Measurements from ENCODE around the gene TTC7B. TPM values are rescaled to one million over a fixed set of nuclear protein-coding genes. Genes with fewer than 3 reads are reported as not detected.

TTC7B gene
- polyA plus RNA-seq, 1 donor (not counting 4 experiments of a cell fraction or from before 2014, with no cell fraction given), result 21.4 TPM

GRCh38 chr14:90753456-90754005 is 62.7 kb downstream of the TTC7B start:
- DNase-seq (ENCODE audit: low read depth, low spot score), result no peak
- dilution Hi-C loops (cut with MboI; ENCODE audit: extremely low pct_ligation_motif_present, low sequenced_read_pairs), result no loop called here

GRCh38 chr14:90750701-90751100 is 65.5 kb downstream of the TTC7B start:
- Histone ChIP-seq H3K9ac (ENCODE audit: control insufficient read depth, extremely low read depth, insufficient read depth, low read length) (no peak overlapping the region), H2AFZ (ENCODE audit: control insufficient read depth, low read length) (no peak overlapping the region), H3K4me3 (ENCODE audit: control insufficient read depth in 2 of 3, extremely low read depth in 1 of 3, insufficient read depth in 2 of 3, low read depth in 1 of 3, low read length in 3 of 3) (no peak overlapping the region), H3K9me3 (ENCODE audit: control insufficient read depth, low read depth, low read length) (no peaks in the 10 kb centered on the region), H3K9me1 (ENCODE audit: control insufficient read depth, extremely low read depth, insufficient read depth, low read length) (no peaks in the 10 kb centered on the region), H3K79me2 (ENCODE audit: control insufficient read depth, insufficient read depth, low read length) (no peaks in the 10 kb centered on the region), H3K27me3 (ENCODE audit: control insufficient read depth, extremely low read depth, insufficient read depth, low read length) (no peaks in the 10 kb centered on the region), H3K4me2 (ENCODE audit: control insufficient read depth, extremely low read depth, insufficient read depth, low read depth, low read length) (no peak overlapping the region), H4K20me1 (ENCODE audit: control insufficient read depth, extremely low read depth, insufficient read depth, low read length) (no peaks in the 10 kb centered on the region), H3K4me1 (ENCODE audit: control insufficient read depth, extremely low read depth, insufficient read depth, low read length) (no peaks in the 10 kb centered on the region), H3K36me3 (ENCODE audit: control insufficient read depth in 2 of 2, extremely low read depth in 1 of 2, insufficient read depth in 2 of 2, low read length in 2 of 2) (peaks cover 0 to 2% of the 10 kb centered on the region in 2 experiments), H3K27ac (ENCODE audit: control insufficient read depth, insufficient read depth, low read length) (no peak overlapping the region)
- dilution Hi-C loops (cut with MboI; ENCODE audit: extremely low pct_ligation_motif_present, low sequenced_read_pairs), result no loop called here
- DNase-seq (ENCODE audit: low read depth, low spot score), result no peak
- TF ChIP-seq CTCF (optimal IDR thresholded peaks at IDR 0.05 in 1 of 3, IDR thresholded peaks at IDR 0.05 in 1 of 3, conservative IDR thresholded peaks at IDR 0.05 in 1 of 3; ENCODE audit: extremely low read depth in 1 of 3, insufficient read depth in 2 of 3, low read length in 3 of 3), result no peak
- TF ChIP-seq EZH2 (IDR thresholded peaks at IDR 0.05; ENCODE audit: low read length), result no peak
- no peak for FAIRE-seq

More at GRCh38 chr14:90753456-90754005, 62.7 kb downstream of the TTC7B start:
- Histone ChIP-seq H3K9me1 (ENCODE audit: control insufficient read depth, extremely low read depth, insufficient read depth, low read length) (no peaks in the 10 kb centered on the region), H3K9me3 (ENCODE audit: control insufficient read depth, low read depth, low read length) (no peaks in the 10 kb centered on the region), H4K20me1 (ENCODE audit: control insufficient read depth, extremely low read depth, insufficient read depth, low read length) (no peaks in the 10 kb centered on the region), H2AFZ (ENCODE audit: control insufficient read depth, low read length) (no peak overlapping the region), H3K79me2 (ENCODE audit: control insufficient read depth, insufficient read depth, low read length) (no peaks in the 10 kb centered on the region), H3K4me1 (ENCODE audit: control insufficient read depth, extremely low read depth, insufficient read depth, low read length) (peaks cover 5% of the 10 kb centered on the region), H3K4me3 (ENCODE audit: control insufficient read depth in 2 of 3, extremely low read depth in 1 of 3, insufficient read depth in 2 of 3, low read depth in 1 of 3, low read length in 3 of 3) (no peak overlapping the region), H3K27ac (ENCODE audit: control insufficient read depth, insufficient read depth, low read length) (no peak overlapping the region), H3K27me3 (ENCODE audit: control insufficient read depth, extremely low read depth, insufficient read depth, low read length) (no peaks in the 10 kb centered on the region), H3K36me3 (ENCODE audit: control insufficient read depth in 2 of 2, extremely low read depth in 1 of 2, insufficient read depth in 2 of 2, low read length in 2 of 2) (peaks cover 0 to 2% of the 10 kb centered on the region in 2 experiments), H3K9ac (ENCODE audit: control insufficient read depth, extremely low read depth, insufficient read depth, low read length) (no peak overlapping the region), H3K4me2 (ENCODE audit: control insufficient read depth, extremely low read depth, insufficient read depth, low read depth, low read length) (no peak overlapping the region)
- TF ChIP-seq EZH2 (IDR thresholded peaks at IDR 0.05; ENCODE audit: low read length), result no peak
- no peak for TF ChIP-seq CTCF (optimal IDR thresholded peaks at IDR 0.05 in 1 of 3, IDR thresholded peaks at IDR 0.05 in 1 of 3, conservative IDR thresholded peaks at IDR 0.05 in 1 of 3; ENCODE audit: extremely low read depth in 1 of 3, insufficient read depth in 2 of 3, low read length in 3 of 3)
- FAIRE-seq, result no peak

Measured in keratinocyte (primary cell).